GM12801 (cell line): ENCODE measurements around the gene SERPINA5.

Source experiments
- CTCF ChIP-seq: IDR thresholded peaks from one replicate; pipeline ENCODE4 v1.5.1; 2011; ENCODE audit warnings: control low read depth; ENCODE audit not compliant: insufficient read length; ENCODE audit errors: extremely low read depth

SERPINA5 gene

GRCh38 chr14:94541234-94541975 is 39.8 kb upstream of the SERPINA5 start:
- TF ChIP-seq CTCF, result no peak

- TF ChIP-seq CTCF, result no peak
Measured at GRCh38 chr14:94542111-94542810, 39.0 kb upstream of the SERPINA5 start.

GRCh38 chr14:94542811-94543440 is 38.3 kb upstream of the SERPINA5 start:
- no peak for TF ChIP-seq CTCF

- TF ChIP-seq CTCF, result no peak
Measured at GRCh38 chr14:94543449-94544124, 37.6 kb upstream of the SERPINA5 start.

GRCh38 chr14:94544726-94545125 is 36.5 kb upstream of the SERPINA5 start:
- TF ChIP-seq CTCF, result no peak

- no peak for TF ChIP-seq CTCF
Measured at GRCh38 chr14:94545131-94545841, 35.9 kb upstream of the SERPINA5 start.
